GM11168 (cell line): Measurements from ENCODE around the gene AFF3.

ENCODE experiments used
- in situ Hi-C: fragments of 300-500 bp; cut with MboI; formaldehyde crosslinking; loops from one replicate; pipeline ENCODE4 v1.12.0; 2022; ENCODE audit warnings: low sequenced_read_pairs; ENCODE audit not compliant: unreplicated experiment

Gene AFF3

DNA sequence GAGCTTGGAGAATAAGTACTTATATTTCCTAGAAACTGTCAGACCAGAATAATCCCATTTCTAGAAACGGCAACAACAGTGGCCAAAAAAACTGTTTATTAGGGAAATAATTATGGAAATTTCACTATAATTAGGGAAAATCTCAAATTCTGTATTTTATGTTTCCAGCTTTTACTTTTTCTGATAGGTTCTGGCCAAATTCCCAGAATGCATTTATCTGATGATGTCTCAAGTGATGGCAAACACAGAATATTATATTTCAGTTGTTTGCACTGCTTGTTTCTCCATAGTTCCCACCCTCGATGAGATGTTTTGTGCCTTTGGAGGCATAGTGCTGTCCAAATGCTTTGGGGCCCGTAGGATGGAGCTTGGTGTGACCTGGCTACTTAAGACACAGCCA lies 66.9 kb downstream of the AFF3 start:
- in situ Hi-C loops, result no loop called here

DNA sequence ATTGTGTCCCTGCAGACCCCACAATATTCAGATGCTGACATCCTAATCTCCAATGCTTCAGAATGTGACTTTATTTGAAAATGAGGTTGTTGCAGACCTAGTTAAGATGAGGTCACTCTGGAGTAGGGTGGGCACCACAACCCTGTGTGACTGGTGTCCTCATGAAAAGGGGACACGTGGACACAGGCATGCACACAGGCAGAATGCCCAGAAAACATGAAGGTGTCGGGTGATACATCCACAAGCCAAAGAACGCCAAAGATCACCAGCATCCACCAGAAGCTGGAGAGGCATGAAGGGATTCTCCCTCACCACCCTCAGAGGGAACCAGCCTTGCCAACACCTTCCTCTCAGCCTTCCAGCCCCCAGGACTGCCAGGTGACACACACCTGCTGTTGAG lies 69.3 kb downstream of the AFF3 start:
- in situ Hi-C loops, result no loop called here

DNA sequence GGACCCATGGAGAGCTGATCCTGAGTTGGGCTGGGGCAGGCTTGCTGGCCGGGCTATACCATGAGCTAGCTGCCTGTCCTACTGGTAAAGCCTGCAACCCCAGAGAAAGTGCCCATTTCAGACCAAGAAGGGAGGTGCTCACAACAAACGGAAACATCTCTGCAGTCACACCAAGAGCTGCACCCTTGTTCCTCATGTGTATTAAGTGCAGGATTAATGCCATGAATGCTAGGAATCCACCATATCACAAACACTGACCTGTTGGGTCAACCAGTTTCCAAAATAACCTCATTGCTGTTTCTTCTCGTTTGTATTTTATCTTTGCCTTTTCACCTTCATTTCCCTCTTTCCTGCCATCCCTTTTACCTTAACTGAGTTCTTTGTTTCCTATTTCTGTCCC lies 69.9 kb downstream of the AFF3 start:
- in situ Hi-C loops, result no loop called here

DNA sequence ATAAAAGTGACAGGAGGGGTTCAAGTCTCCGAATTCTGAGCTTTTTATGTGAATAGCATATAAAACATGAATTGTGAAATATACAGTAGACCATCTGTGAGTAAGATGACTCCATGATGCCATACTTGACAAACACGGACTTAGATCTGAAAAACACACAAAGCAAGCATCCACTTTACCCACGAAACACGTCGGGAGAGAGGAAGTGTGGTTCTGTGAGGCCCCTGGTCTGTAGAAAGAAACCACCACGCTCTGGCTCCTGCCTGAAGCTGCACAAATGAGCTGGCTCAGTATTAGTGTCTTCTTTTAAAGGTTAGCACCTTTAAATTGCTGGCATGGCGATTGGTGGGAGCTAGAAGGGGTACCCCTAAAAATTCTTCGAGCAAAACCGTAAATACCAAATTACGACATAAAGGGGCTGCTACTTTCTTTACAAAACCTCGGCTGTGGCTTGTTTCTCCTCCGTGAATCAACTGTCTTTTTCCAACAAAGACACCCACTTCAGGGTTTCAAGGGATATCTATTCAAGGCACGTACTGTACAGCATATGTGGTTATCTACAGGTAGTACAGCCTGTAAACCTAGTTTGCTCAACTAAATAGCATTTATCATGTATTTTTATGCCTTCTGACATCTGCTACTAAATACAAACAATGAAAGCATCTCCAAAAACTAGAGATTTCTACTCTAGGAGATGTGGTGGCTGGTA lies 70.9 kb downstream of the AFF3 start:
- in situ Hi-C loops, result no loop called here

DNA sequence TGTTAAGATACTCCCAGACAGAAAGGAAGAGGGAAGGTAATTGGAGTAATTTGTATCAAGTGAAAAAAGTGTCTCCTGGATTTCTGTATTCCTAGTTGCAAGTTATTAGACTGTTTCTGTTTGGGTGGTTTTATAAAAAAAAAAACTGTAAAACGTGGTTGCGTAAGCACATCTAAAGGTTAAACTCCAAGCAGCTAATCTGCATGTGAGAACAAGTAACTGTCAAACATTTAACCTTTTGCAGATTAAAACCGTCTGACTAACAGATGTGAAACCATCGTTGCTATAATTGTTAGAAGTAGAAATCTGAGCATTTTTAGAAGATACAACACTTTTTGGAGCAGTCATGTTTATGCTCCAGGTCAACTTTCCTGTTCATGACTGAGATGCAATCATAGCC lies 72.3 kb downstream of the AFF3 start:
- in situ Hi-C loops, result no loop called here

DNA sequence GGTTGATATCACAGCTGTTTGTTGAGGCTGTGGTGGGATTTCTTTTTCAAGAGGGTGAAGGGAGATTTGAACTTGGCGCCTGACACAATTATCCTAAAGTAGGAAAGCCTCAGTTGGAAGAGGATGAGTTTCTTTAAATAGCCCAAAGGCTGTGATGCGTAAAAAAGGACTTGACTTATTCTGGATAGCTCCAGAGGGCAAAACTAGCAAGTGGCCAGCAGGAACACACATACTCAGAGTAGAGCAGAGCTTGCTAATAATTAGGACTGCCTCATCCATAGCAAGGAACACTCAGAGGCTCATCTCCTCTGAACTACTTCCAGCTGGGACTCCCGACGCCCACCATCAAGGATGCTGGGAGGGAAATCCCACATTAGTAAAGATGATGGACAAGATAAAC lies 74.0 kb downstream of the AFF3 start:
- in situ Hi-C loops, result no loop called here

DNA sequence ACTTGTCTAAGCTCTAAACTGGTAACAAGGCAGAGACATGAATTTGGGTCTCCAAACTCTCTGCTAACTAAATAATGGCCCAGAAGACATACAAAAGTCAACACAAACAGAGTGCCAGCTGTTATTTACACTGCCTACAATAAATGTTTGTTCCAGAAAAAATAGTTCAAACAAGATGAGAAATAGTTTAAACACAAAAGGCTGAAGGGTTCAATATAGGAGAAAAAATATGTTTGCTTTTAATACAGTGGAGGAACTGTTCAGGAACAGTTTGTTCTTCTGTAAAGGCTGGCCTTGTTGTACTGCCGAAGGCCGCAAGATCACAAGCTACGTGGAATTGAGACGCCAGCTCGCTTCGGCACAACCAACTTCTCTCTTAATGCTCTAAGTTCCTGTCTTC lies 74.6 kb downstream of the AFF3 start:
- in situ Hi-C loops, result no loop called here

DNA sequence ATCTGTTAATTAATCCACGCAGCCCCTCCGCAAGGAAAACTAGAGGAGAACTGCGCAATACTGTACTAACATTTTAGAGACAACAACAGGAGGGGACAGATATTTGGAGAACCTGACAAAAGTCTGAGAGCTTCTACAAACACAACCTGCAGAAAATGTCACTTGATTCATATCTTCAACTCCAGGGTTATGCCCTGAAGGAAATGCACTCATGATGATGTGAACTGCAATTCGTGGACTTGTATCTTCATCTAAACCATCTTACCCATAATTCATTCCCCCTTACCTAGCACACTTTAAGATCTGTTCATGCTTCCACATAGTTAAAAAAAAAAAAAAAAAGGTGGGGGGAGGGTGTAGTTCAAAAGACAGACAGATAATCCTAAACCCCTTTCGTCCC lies 75.5 kb downstream of the AFF3 start:
- in situ Hi-C loops, result no loop called here

DNA sequence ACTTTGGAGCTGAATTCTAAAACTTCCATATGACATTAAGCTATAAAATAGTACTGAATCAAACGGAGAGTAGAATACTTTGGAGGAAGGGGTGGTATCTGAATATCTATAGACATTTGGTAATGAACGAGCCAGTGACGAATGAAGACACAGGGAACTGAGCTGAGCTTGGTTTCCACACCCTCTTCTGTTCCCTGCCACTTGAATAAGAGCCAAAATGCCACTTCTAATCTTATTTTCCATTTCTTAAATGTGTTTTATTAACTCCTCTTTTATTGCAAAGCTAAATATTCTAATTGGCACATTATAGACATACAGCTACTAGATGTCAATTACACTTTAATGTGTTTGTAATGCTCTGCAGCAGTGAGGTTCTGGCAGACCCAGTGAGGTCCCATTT lies 76.1 kb downstream of the AFF3 start:
- in situ Hi-C loops, result no loop called here

DNA sequence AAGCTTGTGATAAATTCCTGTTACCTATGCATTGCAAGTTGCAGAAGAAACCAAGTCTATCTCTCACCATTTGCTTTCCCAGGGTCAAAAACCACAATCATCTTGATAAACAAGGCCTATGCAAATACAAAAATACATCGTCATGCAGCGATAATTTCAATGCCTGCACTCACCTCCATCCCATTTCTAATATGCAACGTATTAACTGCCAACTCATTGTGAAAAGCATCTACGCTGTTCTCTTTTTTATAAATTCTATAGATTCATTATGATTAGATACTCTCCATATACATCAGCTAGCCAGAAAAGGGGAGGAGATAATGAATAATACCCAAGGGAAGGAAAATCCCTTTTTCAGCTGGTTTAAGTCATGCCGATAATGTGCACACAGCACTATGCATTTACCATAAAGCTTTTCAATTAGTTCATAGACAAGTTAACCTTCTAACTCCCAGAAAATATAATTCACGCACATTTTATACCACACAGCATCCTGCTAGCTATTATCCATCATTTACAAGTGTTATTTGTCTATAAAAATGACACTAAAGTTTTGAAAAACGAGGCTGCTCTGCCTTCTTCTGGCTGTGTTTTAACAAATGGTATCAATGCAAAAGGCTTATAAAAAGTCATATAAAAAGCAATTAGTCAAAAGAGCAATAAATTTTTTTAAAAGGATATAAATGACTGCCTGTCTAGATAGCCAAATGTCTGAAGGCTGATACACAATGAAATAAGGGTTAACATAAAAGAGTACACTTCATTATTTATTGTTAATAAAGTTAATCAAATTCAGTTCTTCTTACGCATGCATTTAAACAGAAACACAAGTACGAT lies 77.6 kb downstream of the AFF3 start:
- in situ Hi-C loops, result no loop called here

DNA sequence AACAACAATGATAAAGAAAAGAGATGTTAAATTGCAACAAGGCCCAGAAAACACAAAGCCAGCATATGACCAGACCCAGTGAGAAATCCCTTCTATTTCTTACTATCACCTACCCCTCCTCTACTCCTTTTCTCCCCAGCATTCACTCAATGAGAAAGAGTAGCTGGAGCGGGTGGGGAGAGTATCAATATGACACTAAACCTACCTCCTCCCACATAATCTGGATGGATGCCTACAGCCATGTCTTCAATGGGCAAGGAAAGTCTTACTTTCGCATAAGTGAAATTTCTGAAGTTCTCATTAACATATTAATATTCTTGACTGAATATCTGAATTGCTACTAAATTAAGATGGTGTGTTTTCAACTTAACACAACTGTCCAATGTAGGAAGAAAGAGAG lies 78.2 kb downstream of the AFF3 start:
- in situ Hi-C loops, result no loop called here

DNA sequence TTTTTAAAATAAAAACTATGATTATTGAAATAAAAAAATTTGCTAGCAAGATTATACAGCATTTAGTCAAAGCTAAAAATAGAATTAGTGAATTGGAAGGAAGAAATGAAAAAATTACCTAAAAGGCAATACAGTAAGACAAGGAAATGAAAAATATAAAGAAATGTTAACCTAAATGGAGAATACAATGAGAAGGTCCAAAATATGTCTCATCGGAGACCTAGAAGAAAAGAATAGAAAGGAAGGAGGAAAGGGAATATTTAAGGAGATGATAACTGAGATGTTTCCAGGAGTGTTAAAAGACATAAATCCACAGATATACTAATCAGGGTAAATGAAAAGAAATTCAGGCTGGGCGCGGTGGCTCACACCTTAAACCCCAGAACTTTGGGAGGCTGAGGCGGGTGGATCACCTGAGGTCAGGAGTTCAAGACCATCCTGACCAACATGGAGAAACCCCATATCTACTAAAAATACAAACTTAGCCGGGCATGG lies 78.9 kb downstream of the AFF3 start:
- in situ Hi-C loops, result no loop called here

DNA sequence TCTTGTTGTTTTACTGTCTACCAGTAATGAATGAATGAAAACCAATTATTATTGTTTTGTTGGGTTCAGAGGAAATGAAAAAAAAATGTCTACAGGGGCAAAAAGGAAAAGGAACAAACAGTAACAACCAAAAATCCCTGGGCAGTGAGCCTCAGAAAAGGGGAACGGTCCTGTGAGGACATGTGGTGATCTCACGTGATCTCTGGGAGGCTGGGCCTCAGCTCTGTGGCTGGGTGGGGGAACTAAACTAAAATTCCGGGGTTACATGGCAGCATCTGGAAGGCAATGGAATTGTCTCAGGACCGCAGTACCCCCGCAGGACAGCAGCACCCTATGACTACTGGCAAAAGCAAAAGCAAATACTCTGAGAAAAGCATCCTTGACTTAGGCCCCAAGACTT lies 80.1 kb downstream of the AFF3 start:
- in situ Hi-C loops, result no loop called here

DNA sequence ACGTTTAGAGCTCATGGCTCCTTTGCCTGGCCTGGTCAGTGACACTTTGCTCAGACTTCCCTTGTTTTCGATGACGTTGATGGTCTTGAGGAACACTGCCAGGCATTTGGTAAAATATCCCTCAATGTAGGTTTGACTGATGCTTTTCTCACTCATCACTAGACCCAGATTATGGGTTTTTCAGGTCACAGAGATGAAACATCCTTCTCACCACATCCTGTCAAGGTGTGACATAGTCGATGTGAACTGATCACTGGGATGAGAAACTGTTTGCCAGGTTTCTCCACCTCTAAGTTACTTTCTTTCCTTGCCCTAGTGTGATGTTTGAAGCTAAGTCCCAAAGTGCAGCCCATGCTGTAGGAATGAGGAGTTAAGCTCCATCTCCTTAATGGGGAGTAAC lies 81.5 kb downstream of the AFF3 start:
- in situ Hi-C loops, result no loop called here

DNA sequence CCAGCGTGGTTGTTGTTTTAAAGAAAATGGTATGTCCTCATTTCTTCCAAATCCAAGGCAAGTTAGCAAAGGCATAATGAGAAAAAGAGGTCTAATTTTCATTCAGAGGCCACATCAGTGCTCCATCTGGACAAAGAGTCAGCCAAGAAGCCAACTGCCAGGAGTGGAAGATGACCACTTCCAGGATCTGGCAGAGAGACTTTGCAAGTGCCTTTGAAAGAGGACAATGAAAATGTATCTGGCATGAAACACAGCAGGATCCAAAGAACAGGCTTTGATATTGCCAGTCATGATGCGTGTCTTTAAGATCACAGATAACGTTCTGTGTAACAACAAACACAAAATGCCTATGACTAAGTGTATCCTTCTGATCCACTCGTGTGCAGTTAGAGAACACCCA lies 82.8 kb downstream of the AFF3 start:
- in situ Hi-C loops, result no loop called here

DNA sequence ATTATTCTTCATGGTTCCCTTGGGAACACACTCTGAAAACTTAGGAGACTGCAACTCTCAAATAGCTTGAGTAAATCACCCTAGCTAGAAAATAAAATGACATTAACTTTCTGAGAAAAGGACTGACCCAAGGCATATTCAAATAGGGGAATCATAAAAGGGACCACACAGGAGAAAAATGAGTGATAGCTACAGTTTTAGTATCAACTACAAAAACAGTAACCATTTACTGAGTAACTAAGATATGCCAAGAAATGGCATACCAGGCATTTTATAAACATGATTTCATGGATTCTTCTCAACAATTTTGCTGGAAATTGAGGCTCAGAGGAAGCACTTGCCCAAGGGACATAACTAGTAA lies 84.5 kb downstream of the AFF3 start:
- in situ Hi-C loops, result no loop called here

DNA sequence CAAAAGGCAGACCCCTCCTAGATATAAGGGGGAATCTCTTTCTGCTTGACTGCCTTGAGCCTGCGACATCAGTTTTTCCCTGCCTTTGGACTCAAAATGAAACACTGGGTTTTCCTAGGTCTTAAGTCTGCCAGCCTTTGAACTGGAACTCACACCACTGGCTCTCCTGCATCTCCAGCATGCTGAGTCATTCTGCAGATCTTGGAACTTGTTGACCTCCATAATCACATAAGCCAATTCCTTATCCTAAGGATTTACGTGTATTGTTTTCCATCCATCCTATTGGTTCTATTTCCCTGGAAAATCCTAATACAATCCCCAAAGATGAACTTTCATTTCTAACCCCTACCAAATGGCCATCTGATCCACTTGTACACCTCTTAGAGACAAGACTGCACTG lies 88.0 kb downstream of the AFF3 start:
- in situ Hi-C loops, result no loop called here

DNA sequence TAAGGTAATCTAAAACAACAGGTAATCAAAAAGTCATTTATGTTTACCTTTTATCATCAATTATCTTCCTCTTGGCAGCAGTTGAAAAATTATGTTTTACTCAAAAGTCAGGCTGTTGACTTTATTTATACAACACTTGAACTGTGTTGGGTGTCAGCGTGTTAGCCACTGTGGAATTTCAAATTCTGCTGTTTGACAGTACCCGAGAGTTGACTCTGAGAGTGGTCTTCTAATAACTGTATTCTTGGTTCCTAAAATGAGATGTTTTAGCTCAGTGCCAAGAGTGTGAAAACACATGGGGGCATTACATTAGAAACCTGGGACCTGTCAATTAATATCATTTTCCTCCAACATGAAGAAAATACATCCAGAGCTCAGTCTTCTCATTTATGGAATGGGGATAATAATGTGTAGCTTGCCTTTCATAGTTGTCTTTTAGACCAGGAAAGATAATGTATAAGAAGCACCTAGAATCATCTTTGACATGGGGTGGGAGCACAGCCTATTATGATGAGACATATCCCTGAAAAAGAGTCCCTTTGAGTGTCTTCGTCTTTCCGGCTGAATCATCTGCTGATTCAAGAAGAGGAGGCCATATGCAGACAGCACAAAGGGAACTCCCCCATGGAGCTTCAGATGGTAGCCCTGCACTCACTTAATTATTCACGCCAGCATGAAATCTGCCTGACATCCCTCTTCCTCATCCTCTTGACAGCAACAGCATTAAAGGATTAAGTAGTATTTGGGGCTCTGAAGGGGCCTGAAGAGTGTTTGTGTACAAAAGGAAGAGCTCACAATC lies 89.1 kb downstream of the AFF3 start:
- in situ Hi-C loops, result no loop called here

DNA sequence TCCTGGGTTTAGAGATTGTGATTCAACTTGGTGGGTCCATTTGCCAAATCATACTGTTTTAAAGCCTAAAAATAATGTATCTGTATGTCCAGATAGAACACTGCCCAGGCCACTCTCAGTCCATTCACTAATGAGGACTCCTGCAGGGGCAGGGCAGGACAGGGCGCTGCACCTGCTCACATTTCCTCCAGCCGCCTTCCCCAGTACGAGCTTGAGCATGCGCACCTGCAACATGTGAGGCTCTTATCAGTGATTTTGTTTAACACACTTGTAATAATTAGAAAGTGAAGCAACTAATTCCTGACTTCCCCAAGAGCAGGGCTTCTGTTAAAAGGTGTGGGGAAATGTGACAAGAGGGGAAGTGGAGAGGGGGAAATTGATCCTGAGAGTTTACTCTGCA lies 89.7 kb downstream of the AFF3 start:
- in situ Hi-C loops, result no loop called here

DNA sequence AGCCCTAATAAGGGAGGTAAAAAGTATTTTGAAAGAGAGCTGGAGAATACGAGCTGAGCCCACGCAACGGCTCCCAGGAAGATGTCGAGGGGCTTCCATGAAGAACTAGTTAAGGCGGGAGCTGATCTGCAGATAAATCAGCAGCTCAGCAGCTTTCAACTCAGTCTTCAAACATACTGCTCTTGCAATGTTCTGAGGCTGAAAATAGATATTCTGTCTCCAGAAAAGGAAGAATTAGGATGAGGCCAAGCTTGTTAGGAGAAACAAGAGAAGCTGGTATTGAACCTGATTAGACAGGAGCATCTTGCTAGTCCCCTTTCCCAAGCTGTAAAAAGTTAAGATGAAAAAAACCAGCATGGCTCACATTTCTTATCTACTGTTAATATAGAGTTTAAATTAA lies 91.1 kb downstream of the AFF3 start:
- in situ Hi-C loops, result no loop called here

DNA sequence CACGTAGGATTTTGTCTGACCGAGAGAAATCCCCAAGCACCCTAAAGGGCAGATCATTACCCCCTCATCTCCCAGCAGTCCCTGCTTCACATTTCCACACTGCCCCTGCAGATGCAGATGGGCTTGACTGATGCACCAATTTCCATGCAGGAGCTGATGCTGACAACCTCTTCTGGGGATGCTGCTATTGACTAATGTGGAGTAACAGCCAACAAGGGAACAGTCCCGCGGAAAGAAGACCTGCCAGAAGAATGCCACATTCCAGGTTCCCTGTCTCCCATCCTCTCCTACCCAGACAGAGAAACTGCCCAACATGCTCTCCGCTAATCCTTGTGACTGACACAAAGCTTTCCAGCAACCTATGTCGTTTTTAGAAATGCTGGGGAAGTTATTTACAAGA lies 91.7 kb downstream of the AFF3 start:
- in situ Hi-C loops, result no loop called here
